B cell (primary cell): ENCODE measurements around the gene TSSK2. TPM values are rescaled to one million over a fixed set of nuclear protein-coding genes. Genes with fewer than 3 reads are reported as not detected.

ENCODE experiments used
- ATAC-seq: fragments of 200-7000 bp; cut with Tn5 transposase; one replicate; pipeline ENCODE4 v1.10.0; 2021; ENCODE audit warnings: low read depth, mild to moderate bottlenecking, moderate number of reproducible peaks, moderate library complexity
- CTCF ChIA-PET: fragments of 350-600 bp; sonication (Branson Sonifier 250); formaldehyde crosslinking; loops from one replicate; lab custom pipeline; 2021; ENCODE audit warnings: antibody characterized with exemption, inconsistent platforms; lab: Charles Lee
- POLR2A ChIA-PET: fragments of 350-600 bp; sonication (Branson Sonifier 250); formaldehyde crosslinking; loops from one replicate; lab custom pipeline; 2021; ENCODE audit warnings: antibody characterized with exemption; lab: Charles Lee
- DNase-seq: peaks from one replicate; pipeline ENCODE4 v3.0.0; 2013
- H2AFZ ChIP-seq: 2 replicates; pipeline ENCODE4 v1.6.1; 2012; ENCODE audit warnings: mild to moderate bottlenecking, low read depth, low read length; ENCODE audit not compliant: insufficient read depth, poor library complexity, severe bottlenecking
- H3K27ac ChIP-seq, 2 donors: 1 replicate in 1 of 2; 2 replicates in 1 of 2; pipeline ENCODE4 v1.5.1; 2012 to 2013; ENCODE audit warnings: low read length in 2 of 2, mild to moderate bottlenecking in 2 of 2, moderate library complexity in 1 of 2
- H3K27me3 ChIP-seq, 4 experiments: fragments of 200-600 bp in 1 of 4; sonication (generic) in 1 of 4; replicated peaks in 1 of 4; 1 replicate in 2 of 4; 2 replicates in 2 of 4; pipeline versions ENCODE4 v1.6.1 to v1.7.0; 2013 to 2016; ENCODE audit warnings: low read length in 3 of 4, mild to moderate bottlenecking in 2 of 4, mixed read lengths in 1 of 4, moderate library complexity in 1 of 4; ENCODE audit not compliant: insufficient read depth in 4 of 4, control insufficient read depth in 3 of 4; ENCODE audit errors: control extremely low read depth in 1 of 4
- H3K36me3 ChIP-seq, 2 experiments: replicated peaks in 1 of 2; 1 replicate in 1 of 2; 2 replicates in 1 of 2; pipeline versions ENCODE4 v1.6.1 to v1.7.1; 2013; ENCODE audit warnings: low read length in 1 of 2; ENCODE audit not compliant: insufficient read depth in 2 of 2, control insufficient read depth in 1 of 2; ENCODE audit errors: control extremely low read depth in 1 of 2, extremely low read depth in 1 of 2
- H3K4me1 ChIP-seq, 2 donors: fragments of 200-600 bp in 1 of 2; sonication (generic) in 1 of 2; 1 replicate in 1 of 2; 2 replicates in 1 of 2; pipeline versions ENCODE4 v1.5.1 to v1.6.1; 2013 to 2017; ENCODE audit warnings: low read length in 2 of 2; ENCODE audit not compliant: control insufficient read depth in 2 of 2, insufficient read depth in 2 of 2
- H3K4me2 ChIP-seq: replicated peaks from 2 replicates; pipeline ENCODE3; 2012; ENCODE audit warnings: mild to moderate bottlenecking, low read depth, low read length; ENCODE audit not compliant: poor library complexity, severe bottlenecking
- H3K4me3 ChIP-seq, 5 experiments: fragments of 200-600 bp in 1 of 5; sonication (generic) in 1 of 5; 1 replicate in 3 of 5; 2 replicates in 2 of 5; pipeline versions ENCODE4 v1.5.1 to v1.7.0; 2011 to 2016; ENCODE audit warnings: low read length in 4 of 5, mild to moderate bottlenecking in 4 of 5, low read depth in 2 of 5, control low read depth in 1 of 5, moderate library complexity in 1 of 5; ENCODE audit not compliant: insufficient read depth in 1 of 5; ENCODE audit errors: control extremely low read depth in 1 of 5, extremely low read depth in 1 of 5
- H3K79me2 ChIP-seq: fragments of 200-600 bp; sonication (generic); one replicate; pipeline ENCODE4 v1.6.0; 2016; ENCODE audit warnings: low read length; ENCODE audit not compliant: control insufficient read depth, insufficient read depth
- H3K9ac ChIP-seq: fragments of 200-600 bp; sonication (generic); 2 replicates; pipeline ENCODE4 v1.6.1; 2017; ENCODE audit warnings: mild to moderate bottlenecking, low read length, moderate library complexity
- H3K9me3 ChIP-seq, 3 donors: one replicate each; pipeline versions ENCODE4 v1.6.1 to v1.7.1; 2013; ENCODE audit warnings: low read length in 2 of 3; ENCODE audit not compliant: control insufficient read depth in 2 of 3, insufficient read depth in 1 of 3; ENCODE audit errors: control extremely low read depth in 1 of 3
- H4K20me1 ChIP-seq: 2 replicates; pipeline ENCODE4 v1.6.0; 2012; ENCODE audit warnings: mild to moderate bottlenecking, low read length; ENCODE audit not compliant: insufficient read depth, control insufficient read depth, poor library complexity, severe bottlenecking
- H3K27ac Mint-ChIP-seq: one replicate; pipeline ENCODE4 v1.8.0; 2021; ENCODE audit warnings: mixed read lengths
- H3K27me3 Mint-ChIP-seq: one replicate; pipeline ENCODE4 v1.8.0; 2021; ENCODE audit warnings: mixed read lengths
- H3K4me1 Mint-ChIP-seq: one replicate; pipeline ENCODE4 v1.8.0; 2021; ENCODE audit warnings: mixed read lengths
- H3K4me3 Mint-ChIP-seq: one replicate; pipeline ENCODE4 v1.8.0; 2021; ENCODE audit warnings: mixed read lengths
- H3K9me3 Mint-ChIP-seq: one replicate; pipeline ENCODE4 v1.8.0; 2022; ENCODE audit warnings: mixed read lengths; ENCODE audit not compliant: insufficient read depth
- CTCF ChIP-seq: fragments of 200-600 bp; IDR thresholded peaks from one replicate; pipeline ENCODE4 v1.8.0; 2022; ENCODE audit warnings: antibody characterized with exemption, mild to moderate bottlenecking
- EZH2 ChIP-seq: IDR thresholded peaks from 2 replicates; pipeline ENCODE4 v1.6.1; 2012; ENCODE audit warnings: borderline replicate concordance, low read depth, mild to moderate bottlenecking, moderate library complexity, low read length; ENCODE audit not compliant: insufficient read depth, poor library complexity, severe bottlenecking
- WGBS: methylation state at CpG from one replicate; pipeline ENCODE4 v1.1.5; 2013; ENCODE audit warnings: missing lambda C conversion rate; ENCODE audit not compliant: insufficient coverage; 5-methylcytosine and 5-hydroxymethylcytosine counted together
- intact Hi-C: fragments of 100-400 bp; cut with micrococcal nuclease; formaldehyde crosslinking; loops from one replicate; pipeline ENCODE4 v1.10.0; 2022
- polyA plus RNA-seq: library from polyadenylated mRNA; depleted of rRNA; stranded (reverse); fragments of >200 nt; gene quantifications from 2 replicates; pipeline ENCODE4 v1.2.3, GENCODE V29; 2012
- total RNA-seq, 2 donors: library from RNA; stranded (reverse); fragments of 120-200 nt in 1 of 2; gene quantifications; 1 replicate in 1 of 2; 2 replicates in 1 of 2; pipeline versions ENCODE4 v1.2.3 to v1.2.4, GENCODE V29; 2013 to 2022

TSSK2 gene
- total and polyA plus RNA-seq, 2 donors (not counting 1 experiment from before 2014, with no cell fraction given): 0.15 TPM; not detected in 1

GRCh38 chr22:19180740-19181410 is 49.8 kb downstream of the TSSK2 start:
- Mint-ChIP-seq H3K27me3 (no peaks in the 10 kb centered on the region), H3K27ac (no peak overlapping the region), H3K4me1 (peaks cover 17% of the 10 kb centered on the region), H3K4me3 (no peak overlapping the region), H3K9me3 (no peaks in the 10 kb centered on the region)
- Histone ChIP-seq H3K4me1 (peaks cover 5 to 20% of the 10 kb centered on the region in 2 donors), H4K20me1 (peaks cover 13% of the 10 kb centered on the region), H3K79me2 (peaks cover 7% of the 10 kb centered on the region), H3K9ac (no peak overlapping the region), H3K4me2 (no peak overlapping the region), H3K9me3 (peaks cover 0 to 3% (median 0%) of the 10 kb centered on the region in 3 donors), H3K4me3 (no peak overlapping the region), H3K27ac (no peak overlapping the region), H3K36me3 (peaks cover 0 to 1% of the 10 kb centered on the region in 2 experiments), H2AFZ (no peak overlapping the region), H3K27me3 (no peaks in the 10 kb centered on the region)
- TF ChIP-seq EZH2 (no peak), CTCF (no peak)
- POLR2A ChIA-PET: no interaction called here
- WGBS: 96% methylated on average over 8 of the region's 11 CpGs
- no peak for ATAC-seq
- CTCF ChIA-PET: interaction anchor here (3.6 to 4.4 kb wide), 2 partner anchors 297 to 449 kb away, joined by 19 to 27 read pairs; no protein-coding TSS in a partner anchor
- intact Hi-C loops: no loop called here
- DNase-seq: no peak

GRCh38 chr22:19181786-19182471 is 50.8 kb downstream of the TSSK2 start:
- WGBS: 31% methylated on average over 11 of the region's 12 CpGs
- Histone ChIP-seq H3K4me3 (no peak overlapping the region), H3K9me3 (peaks cover 0 to 3% (median 0%) of the 10 kb centered on the region in 3 donors), H3K79me2 (peaks cover 5% of the 10 kb centered on the region), H3K4me1 (peaks cover 5 to 17% of the 10 kb centered on the region in 2 donors), H4K20me1 (peaks cover 8% of the 10 kb centered on the region), H3K27ac (no peak overlapping the region), H3K27me3 (no peaks in the 10 kb centered on the region), H3K36me3 (no peaks in the 10 kb centered on the region), H3K9ac (no peak overlapping the region), H3K4me2 (no peak overlapping the region), H2AFZ (no peak overlapping the region)
- DNase-seq (no peak), ATAC-seq (no peak)
- POLR2A ChIA-PET: no interaction called here
- Mint-ChIP-seq H3K4me1 (peaks cover 9% of the 10 kb centered on the region), H3K9me3 (no peaks in the 10 kb centered on the region), H3K27ac (no peak overlapping the region), H3K4me3 (no peak overlapping the region), H3K27me3 (no peaks in the 10 kb centered on the region)
- no peak for TF ChIP-seq EZH2
- TF ChIP-seq CTCF: no peak
- intact Hi-C loops: no loop called here
- CTCF ChIA-PET: interaction anchor here (1.4 to 4.4 kb wide), 2 partner anchors 296 to 448 kb away, joined by 4 to 19 read pairs; no protein-coding TSS in a partner anchor
